Kidney capillary endothelial cell (primary cell): ENCODE data around the gene ACE.

Experiments
- DNase-seq: peaks from one replicate; pipeline ENCODE4 v3.0.0-alpha.2; 2018; ENCODE audit warnings: low spot score

Gene ACE

GRCh38 chr17:63475491-63476412, 1.1 kb upstream of the ACE start:
- no peak for DNase-seq

GRCh38 chr17:63476459-63476853, 405 bp upstream of the ACE start:
- no peak for DNase-seq

GRCh38 chr17:63477480-63478440, 899 bp downstream of the ACE start:
- peak; percentile 32 for DNase-seq

GRCh38 chr17:63478814-63479494, 2.1 kb downstream of the ACE start:
- DNase-seq, result peak; percentile 91

GRCh38 chr17:63479495-63480184, 2.8 kb downstream of the ACE start:
- no peak for DNase-seq

- DNase-seq, result no peak
These were observed 3.4 kb downstream of the ACE start for GRCh38 chr17:63480192-63480784.

DNA sequence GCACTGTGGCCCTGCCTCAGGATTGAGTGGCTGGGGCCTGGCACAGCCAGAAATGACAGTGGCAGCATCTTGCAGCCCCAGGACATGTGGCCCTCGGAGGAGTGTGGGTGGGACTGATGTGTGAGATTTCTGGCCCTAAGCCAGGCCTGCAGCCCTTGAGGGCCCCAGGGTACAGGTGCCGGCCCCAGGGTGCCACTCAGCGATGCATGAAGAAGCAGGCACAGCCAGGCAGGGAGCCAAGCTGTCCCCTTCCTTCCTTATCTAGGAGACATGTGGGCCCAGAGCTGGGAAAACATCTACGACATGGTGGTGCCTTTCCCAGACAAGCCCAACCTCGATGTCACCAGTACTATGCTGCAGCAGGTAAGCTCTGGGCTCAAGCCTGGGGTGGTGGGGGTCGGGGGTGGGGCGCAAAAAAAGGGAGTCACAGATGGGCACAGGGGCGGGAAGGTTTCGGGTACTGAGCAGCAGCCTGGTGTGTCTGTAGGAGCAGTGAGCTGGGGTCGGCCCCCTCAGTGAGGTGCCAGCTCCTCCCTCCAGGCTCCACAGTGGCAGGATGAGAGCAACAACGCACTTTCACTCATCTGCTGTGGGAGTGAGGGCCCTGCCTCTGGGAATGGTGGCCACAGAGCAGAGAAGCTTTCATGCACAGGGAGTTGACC, 4.1 kb downstream of the ACE start:
- DNase-seq, result no peak

DNA sequence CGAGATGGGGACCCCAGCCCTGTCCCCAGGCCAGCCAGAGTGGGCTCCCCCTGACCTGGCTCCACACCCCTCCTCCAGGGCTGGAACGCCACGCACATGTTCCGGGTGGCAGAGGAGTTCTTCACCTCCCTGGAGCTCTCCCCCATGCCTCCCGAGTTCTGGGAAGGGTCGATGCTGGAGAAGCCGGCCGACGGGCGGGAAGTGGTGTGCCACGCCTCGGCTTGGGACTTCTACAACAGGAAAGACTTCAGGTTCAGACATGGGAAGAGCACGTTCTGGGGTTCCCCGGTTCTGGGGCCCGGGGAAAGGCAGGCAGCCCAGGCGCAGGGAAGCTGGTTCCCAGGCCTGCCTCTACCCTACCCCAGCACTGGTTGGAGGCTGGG, 4.6 kb downstream of the ACE start:
- no peak for DNase-seq

GRCh38 chr17:63482509-63482908, 5.6 kb downstream of the ACE start:
- DNase-seq, result no peak

GRCh38 chr17:63483038-63483437, 6.2 kb downstream of the ACE start:
- no peak for DNase-seq

DNA sequence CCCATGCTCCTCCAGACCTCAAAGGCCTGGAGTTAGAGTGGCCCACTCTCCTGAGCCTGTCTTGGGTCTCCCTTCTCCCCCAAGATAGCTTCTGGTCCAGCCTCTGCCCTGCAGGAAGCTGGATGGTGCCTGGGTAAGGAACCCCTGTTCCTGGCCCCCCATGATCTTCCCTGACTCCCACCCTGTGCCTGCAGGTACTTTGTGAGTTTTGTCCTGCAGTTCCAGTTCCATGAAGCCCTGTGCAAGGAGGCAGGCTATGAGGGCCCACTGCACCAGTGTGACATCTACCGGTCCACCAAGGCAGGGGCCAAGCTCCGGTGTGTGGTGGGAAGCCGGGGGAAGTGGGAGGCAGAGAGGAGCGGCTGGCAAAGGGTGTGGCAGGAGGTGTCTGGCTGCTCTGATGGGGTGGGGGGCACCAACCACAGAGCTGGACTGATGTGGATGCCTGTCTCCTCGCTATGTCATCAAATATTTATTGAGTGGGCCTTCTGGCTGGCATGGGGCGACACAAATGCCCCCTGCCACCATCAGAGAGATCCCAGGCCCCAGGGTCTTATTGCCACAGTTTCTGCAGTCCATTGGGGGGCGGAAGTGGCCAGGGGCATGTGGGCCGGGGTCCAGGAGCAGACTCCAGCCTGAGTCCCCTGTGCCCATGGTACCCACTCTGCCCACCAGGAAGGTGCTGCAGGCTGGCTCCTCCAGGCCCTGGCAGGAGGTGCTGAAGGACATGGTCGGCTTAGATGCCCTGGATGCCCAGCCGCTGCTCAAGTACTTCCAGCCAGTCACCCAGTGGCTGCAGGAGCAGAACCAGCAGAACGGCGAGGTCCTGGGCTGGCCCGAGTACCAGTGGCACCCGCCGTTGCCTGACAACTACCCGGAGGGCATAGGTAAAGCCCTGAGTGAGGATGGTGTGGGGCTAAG, 7.1 kb downstream of the ACE start:
- DNase-seq, result no peak

DNA sequence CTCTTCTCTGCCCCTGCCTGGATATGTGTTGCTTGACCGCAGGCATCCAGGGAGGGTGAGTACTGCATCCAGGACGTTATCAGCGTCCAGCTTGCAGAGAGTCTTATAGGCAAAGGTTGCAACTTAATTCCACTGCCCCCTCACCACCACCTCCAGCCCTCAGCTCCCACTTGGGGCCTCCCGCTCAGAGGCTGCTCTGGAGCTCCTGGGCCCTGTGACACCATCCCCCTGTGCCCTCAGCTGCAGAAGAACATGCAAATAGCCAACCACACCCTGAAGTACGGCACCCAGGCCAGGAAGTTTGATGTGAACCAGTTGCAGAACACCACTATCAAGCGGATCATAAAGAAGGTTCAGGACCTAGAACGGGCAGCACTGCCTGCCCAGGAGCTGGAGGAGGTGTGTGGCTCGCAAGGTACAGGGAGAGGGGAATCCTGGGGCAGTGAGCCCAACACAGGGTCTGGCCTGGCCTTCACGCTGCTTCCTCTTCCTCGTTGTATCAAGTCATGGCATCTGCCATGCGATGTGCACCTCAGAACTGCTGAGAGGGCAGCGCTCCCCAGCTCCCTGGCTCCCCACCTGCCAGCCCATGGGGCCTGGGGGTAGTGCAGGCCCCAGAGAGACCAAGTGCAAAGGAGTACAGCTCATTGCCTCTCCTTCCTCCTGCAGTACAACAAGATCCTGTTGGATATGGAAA, 9.6 kb downstream of the ACE start:
- DNase-seq, result no peak

- no peak for DNase-seq
These were observed 10.1 kb downstream of the ACE start for GRCh38 chr17:63487014-63487339.

DNA sequence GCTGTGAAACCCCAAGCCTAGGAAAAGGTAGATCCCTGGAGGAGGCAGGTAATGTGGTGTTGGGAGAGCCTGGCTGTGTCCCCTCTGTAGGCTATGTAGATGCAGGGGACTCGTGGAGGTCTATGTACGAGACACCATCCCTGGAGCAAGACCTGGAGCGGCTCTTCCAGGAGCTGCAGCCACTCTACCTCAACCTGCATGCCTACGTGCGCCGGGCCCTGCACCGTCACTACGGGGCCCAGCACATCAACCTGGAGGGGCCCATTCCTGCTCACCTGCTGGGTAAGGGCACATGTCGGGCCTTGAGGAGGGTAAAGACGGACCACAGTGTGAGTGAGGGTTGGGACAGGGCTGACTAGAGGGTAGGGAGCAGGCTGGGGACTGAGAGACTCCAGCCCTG, 12.0 kb downstream of the ACE start:
- DNase-seq, result no peak

DNA sequence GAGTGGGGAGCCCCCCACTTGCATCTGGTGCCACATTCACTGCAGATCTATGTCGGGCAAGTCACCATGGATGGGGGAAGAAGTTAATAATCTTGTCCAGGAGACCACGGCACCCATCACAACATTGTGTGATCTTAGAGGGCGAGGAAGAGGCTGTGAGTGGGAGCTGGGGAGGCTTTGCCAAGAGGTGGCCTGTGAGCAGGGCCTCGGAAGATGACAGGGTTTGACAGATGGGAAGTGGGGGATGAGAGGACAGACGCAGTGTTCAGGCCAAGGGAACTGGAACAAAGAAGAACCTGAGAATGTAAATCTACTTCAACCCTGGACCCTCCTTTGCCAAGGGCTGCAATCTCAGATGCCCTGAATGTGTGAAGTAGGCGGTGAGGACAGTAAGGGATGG, 12.4 kb downstream of the ACE start:
- DNase-seq, result no peak

GRCh38 chr17:63490329-63490728, 13.5 kb downstream of the ACE start:
- no peak for DNase-seq

GRCh38 chr17:63490858-63491400, 14.1 kb downstream of the ACE start:
- no peak for DNase-seq

DNA sequence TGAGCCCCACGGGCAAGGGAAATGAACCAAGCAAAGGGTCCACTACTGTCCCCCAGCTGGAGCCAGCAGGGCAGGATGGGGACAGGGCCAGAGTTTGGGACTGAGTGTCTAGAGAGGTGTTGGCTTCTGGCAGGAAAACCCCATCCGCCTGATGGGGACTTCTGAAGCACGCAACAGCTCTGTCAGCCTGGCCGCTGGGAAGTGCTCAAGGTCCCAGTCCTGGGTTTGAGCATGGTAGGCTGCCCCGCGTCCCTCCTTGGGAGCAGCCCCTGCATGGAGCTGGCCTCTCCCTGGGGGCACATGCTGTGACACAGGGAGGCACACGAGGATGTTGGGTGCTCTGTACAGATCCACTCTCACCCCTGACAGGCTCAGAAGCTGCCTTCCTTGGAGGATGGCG, 14.6 kb downstream of the ACE start:
- DNase-seq, result no peak
